H1 (cell line): ENCODE results near the gene TMEM144. TPM values are rescaled to one million over a fixed set of nuclear protein-coding genes. Genes with fewer than 3 reads are reported as not detected.

ENCODE experiments used
- CTCF ChIA-PET: fragments of 300-600 bp; sonication (Branson Sonifier 250); formaldehyde crosslinking; loops from one replicate; lab custom pipeline; 2021; ENCODE audit not compliant: partially characterized antibody; lab: Charles Lee
- POLR2A ChIA-PET: fragments of 300-600 bp; sonication (Branson Sonifier 250); formaldehyde crosslinking; loops from one replicate; lab custom pipeline; 2021; ENCODE audit warnings: inconsistent platforms; ENCODE audit not compliant: partially characterized antibody; lab: Charles Lee
- DNase-seq, 2 experiments: peaks; one replicate each; pipeline versions ENCODE4 v3.0.0 to v3.0.0-alpha.2; 2010 to 2022; ENCODE audit warnings: low spot score in 2 of 2, low read depth in 1 of 2, mixed read lengths in 1 of 2
- FAIRE-seq: peaks from 2 replicates; lab custom pipeline; 2011; peaks lifted over from hg19 to GRCh38; lab: Jason Lieb, UNC
- H2AFZ ChIP-seq: 2 replicates; pipeline ENCODE4 v1.8.1; 2012; ENCODE audit warnings: low read length, inconsistent platforms
- H2AK5ac ChIP-seq: 2 replicates; pipeline ENCODE4 v1.6.1; 2013; ENCODE audit warnings: low read depth, low read length
- H2BK120ac ChIP-seq: replicated peaks from 2 replicates; pipeline ENCODE3; 2013; ENCODE audit warnings: low read depth, low read length, inconsistent platforms
- H2BK12ac ChIP-seq: 2 replicates; pipeline ENCODE4 v1.6.1; 2013; ENCODE audit warnings: low read depth, low read length
- H2BK15ac ChIP-seq: 2 replicates; pipeline ENCODE4 v1.6.1; 2013; ENCODE audit warnings: low read length
- H2BK20ac ChIP-seq: 2 replicates; pipeline ENCODE4 v1.6.1; 2013; ENCODE audit warnings: low read length
- H2BK5ac ChIP-seq: 2 replicates; pipeline ENCODE4 v1.6.1; 2013; ENCODE audit warnings: low read depth, low read length
- H3K14ac ChIP-seq: 2 replicates; pipeline ENCODE4 v1.6.1; 2013; ENCODE audit warnings: inconsistent platforms; ENCODE audit not compliant: insufficient read length
- H3K18ac ChIP-seq: 2 replicates; pipeline ENCODE4 v1.6.1; 2013; ENCODE audit warnings: low read length; ENCODE audit errors: extremely low read depth
- H3K23ac ChIP-seq: 2 replicates; pipeline ENCODE4 v1.6.1; 2013; ENCODE audit warnings: inconsistent platforms; ENCODE audit not compliant: insufficient read length
- H3K23me2 ChIP-seq: 2 replicates; pipeline ENCODE4 v1.6.1; 2013; ENCODE audit warnings: low read depth, low read length
- H3K27ac ChIP-seq: 2 replicates; pipeline ENCODE4 v1.6.1; 2011; ENCODE audit warnings: low read depth, low read length, inconsistent platforms
- H3K27me3 ChIP-seq, 4 experiments: replicated peaks in 1 of 4; 1 replicate in 1 of 4; 2 replicates in 3 of 4; pipeline versions ENCODE4 v1.6.1 to v1.8.1; 2011 to 2013; ENCODE audit warnings: low read length in 3 of 4, mild to moderate bottlenecking in 3 of 4, inconsistent platforms in 2 of 4, mixed read lengths in 2 of 4, moderate library complexity in 1 of 4; ENCODE audit not compliant: control insufficient read depth in 3 of 4, insufficient read depth in 3 of 4; ENCODE audit errors: extremely low read depth in 1 of 4
- H3K36me3 ChIP-seq, 4 experiments: 2 replicates each; pipeline versions ENCODE4 v1.6.1 to v1.8.1; 2011 to 2013; ENCODE audit warnings: mild to moderate bottlenecking in 4 of 4, low read length in 3 of 4, moderate library complexity in 2 of 4, control low read depth in 1 of 4, inconsistent platforms in 1 of 4; ENCODE audit not compliant: insufficient read depth in 4 of 4, control insufficient read depth in 2 of 4
- H3K4ac ChIP-seq: replicated peaks from 2 replicates; pipeline ENCODE3; 2013; ENCODE audit warnings: low read length, low read depth, mixed read lengths, inconsistent platforms; ENCODE audit not compliant: insufficient read length
- H3K4me1 ChIP-seq, 4 experiments: replicated peaks in 1 of 4; 1 replicate in 1 of 4; 2 replicates in 3 of 4; pipeline versions ENCODE4 v1.6.1 to v1.8.1; 2011 to 2013; ENCODE audit warnings: low read length in 3 of 4, inconsistent platforms in 2 of 4, mixed read lengths in 1 of 4; ENCODE audit not compliant: insufficient read depth in 4 of 4, control insufficient read depth in 3 of 4
- H3K4me2 ChIP-seq, 2 experiments: 2 replicates each; pipeline versions ENCODE4 v1.6.1 to v1.8.1; 2011 to 2013; ENCODE audit warnings: low read depth in 2 of 2, low read length in 2 of 2, control low read depth in 1 of 2, inconsistent platforms in 1 of 2, mild to moderate bottlenecking in 1 of 2; ENCODE audit not compliant: insufficient read depth in 1 of 2
- H3K4me3 ChIP-seq, 4 experiments: fragments of 200-600, 300-600 bp in 1 of 4; sonication (generic), shearing (Covaris generic), sonication (Bioruptor Twin) in 1 of 4; 2 replicates each; pipeline versions ENCODE4 v1.5.1 to v1.8.1; 2011 to 2016; ENCODE audit warnings: low read length in 4 of 4, low read depth in 3 of 4, control low read depth in 2 of 4, inconsistent platforms in 2 of 4, mild to moderate bottlenecking in 2 of 4, mixed read lengths in 1 of 4, moderate library complexity in 1 of 4; ENCODE audit not compliant: insufficient read depth in 2 of 4; ENCODE audit errors: extremely low read depth in 1 of 4
- H3K56ac ChIP-seq: replicated peaks from 2 replicates; pipeline ENCODE3; 2013; ENCODE audit warnings: low read depth, mild to moderate bottlenecking, mixed read lengths, low read length, inconsistent platforms; ENCODE audit not compliant: insufficient read length
- H3K79me1 ChIP-seq: 2 replicates; pipeline ENCODE4 v1.6.1; 2013; ENCODE audit warnings: low read depth, low read length, control low read depth
- H3K79me2 ChIP-seq, 2 experiments: 2 replicates each; pipeline versions ENCODE4 v1.6.1 to v1.8.1; 2012 to 2013; ENCODE audit warnings: low read length in 2 of 2, mild to moderate bottlenecking in 2 of 2, inconsistent platforms in 1 of 2; ENCODE audit not compliant: insufficient read depth in 2 of 2, control insufficient read depth in 1 of 2
- H3K9ac ChIP-seq, 4 experiments: replicated peaks in 1 of 4; 1 replicate in 1 of 4; 2 replicates in 3 of 4; pipeline versions ENCODE4 v1.6.1 to v1.8.1; 2011 to 2013; ENCODE audit warnings: low read depth in 3 of 4, low read length in 3 of 4, control low read depth in 2 of 4, mild to moderate bottlenecking in 2 of 4, moderate library complexity in 2 of 4, inconsistent platforms in 1 of 4; ENCODE audit errors: extremely low read depth in 1 of 4
- H3K9me3 ChIP-seq, 2 experiments: 2 replicates each; pipeline versions ENCODE4 v1.6.1 to v1.8.1; 2012 to 2013; ENCODE audit warnings: mild to moderate bottlenecking in 2 of 2, moderate library complexity in 2 of 2, control low read depth in 1 of 2, inconsistent platforms in 1 of 2, low read depth in 1 of 2, low read length in 1 of 2, mixed read lengths in 1 of 2; ENCODE audit not compliant: insufficient read depth in 2 of 2
- H4K20me1 ChIP-seq, 2 experiments: replicated peaks in 1 of 2; 2 replicates each; pipeline versions ENCODE3 to v1.8.1; 2011 to 2013; ENCODE audit warnings: inconsistent platforms in 2 of 2, low read length in 2 of 2, mild to moderate bottlenecking in 1 of 2; ENCODE audit not compliant: insufficient read depth in 2 of 2, control insufficient read depth in 1 of 2
- H4K5ac ChIP-seq: 2 replicates; pipeline ENCODE4 v1.6.1; 2013; ENCODE audit warnings: low read length, low read depth, mixed read lengths, inconsistent platforms; ENCODE audit not compliant: insufficient read length
- H4K8ac ChIP-seq: 2 replicates; pipeline ENCODE4 v1.8.0; 2013; ENCODE audit warnings: mild to moderate bottlenecking, moderate library complexity, low read length, inconsistent platforms; ENCODE audit not compliant: insufficient read depth; ENCODE audit errors: extremely low read depth
- H4K91ac ChIP-seq: replicated peaks from 2 replicates; pipeline ENCODE3; 2013; ENCODE audit warnings: low read length, mixed read lengths, inconsistent platforms; ENCODE audit not compliant: insufficient read length
- JUN ChIP-seq: IDR thresholded peaks from 2 replicates; pipeline ENCODE4 v1.6.1; 2011; ENCODE audit warnings: low read depth, mild to moderate bottlenecking, improper control_type of control experiment, low read length
- KDM1A ChIP-seq: fragments of 200-600, 300-600 bp; sonication (generic); IDR thresholded peaks from 2 replicates; pipeline ENCODE4 v1.7.1; 2016; ENCODE audit warnings: mild to moderate bottlenecking, low read length, borderline replicate concordance
- RAD21 ChIP-seq, 2 experiments: IDR thresholded peaks in 1 of 2; conservative IDR thresholded peaks in 1 of 2; 2 replicates each; pipeline ENCODE4 v1.6.1; 2011; ENCODE audit warnings: low read depth in 2 of 2, low read length in 2 of 2, improper control_type of control experiment in 1 of 2, inconsistent platforms in 1 of 2, mild to moderate bottlenecking in 1 of 2, moderate library complexity in 1 of 2
- TEAD4 ChIP-seq: IDR thresholded peaks from 2 replicates; pipeline ENCODE4 v1.6.1; 2012; ENCODE audit warnings: low read depth, low read length, inconsistent platforms, mixed read lengths
- ZNF274 ChIP-seq: IDR thresholded peaks from 2 replicates; pipeline ENCODE4 v1.7.0; 2012; ENCODE audit warnings: low read length, borderline replicate concordance; ENCODE audit errors: extremely low read depth
- WGBS, 2 experiments: shearing (Covaris generic) in 1 of 2; methylation state at CpG; one replicate each; pipeline versions ENCODE4 v1.1.6 to v1.1.7; 2013 to 2015; ENCODE audit warnings: low lambda C conversion rate in 2 of 2, mixed read lengths in 2 of 2, inconsistent platforms in 1 of 2, low coverage in 1 of 2, missing lambda C conversion rate in 1 of 2; ENCODE audit not compliant: insufficient replicate concordance in 2 of 2, insufficient coverage in 1 of 2, insufficient read length in 1 of 2; ENCODE audit errors: extremely low coverage in 1 of 2, missing lambda C conversion rate in 1 of 2; 5-methylcytosine and 5-hydroxymethylcytosine counted together
- polyA plus RNA-seq, 7 experiments: library from polyadenylated mRNA; depleted of rRNA in 3 of 7; stranded (reverse) in 5 of 7; unstranded in 2 of 7; fragments of >200 nt in 5 of 7; fragments of 200-250 nt in 2 of 7; gene quantifications; 1 replicate in 5 of 7; 2 replicates in 1 of 7; 4 replicates in 1 of 7; pipeline versions ENCODE4 v1.2.1 to v1.2.3, GENCODE V29; 2011 to 2013; ENCODE audit warnings: missing spikeins in 2 of 7, mixed read lengths in 2 of 7
- total RNA-seq: library from RNA; stranded (reverse); fragmentation: NEBNext Ultra II Directional; extraction: Animal tissue kit (Norgen Biotek cat#: 25700); gene quantifications from 2 replicates; pipeline ENCODE4 v1.2.1, GENCODE V29; 2021
- TF ChIP-seq, protein P1 (sequence below), 3 experiments: IDR thresholded peaks; 1 replicate in 2 of 3; 2 replicates in 1 of 3; pipeline versions ENCODE4 v1.5.1 to v1.6.1; 2011; ENCODE audit warnings: low read length in 3 of 3, mild to moderate bottlenecking in 3 of 3, inconsistent platforms in 2 of 3, low read depth in 1 of 3, moderate library complexity in 1 of 3; ENCODE audit not compliant: insufficient read depth in 1 of 3; ENCODE audit errors: control extremely low read depth in 1 of 3

Gene TMEM144
- total and polyA plus RNA-seq, 2 of the 8 experiments (the other 6 are each of a cell fraction or from before 2014, with no cell fraction given) = 1.9 to 2.6 TPM

DNA sequence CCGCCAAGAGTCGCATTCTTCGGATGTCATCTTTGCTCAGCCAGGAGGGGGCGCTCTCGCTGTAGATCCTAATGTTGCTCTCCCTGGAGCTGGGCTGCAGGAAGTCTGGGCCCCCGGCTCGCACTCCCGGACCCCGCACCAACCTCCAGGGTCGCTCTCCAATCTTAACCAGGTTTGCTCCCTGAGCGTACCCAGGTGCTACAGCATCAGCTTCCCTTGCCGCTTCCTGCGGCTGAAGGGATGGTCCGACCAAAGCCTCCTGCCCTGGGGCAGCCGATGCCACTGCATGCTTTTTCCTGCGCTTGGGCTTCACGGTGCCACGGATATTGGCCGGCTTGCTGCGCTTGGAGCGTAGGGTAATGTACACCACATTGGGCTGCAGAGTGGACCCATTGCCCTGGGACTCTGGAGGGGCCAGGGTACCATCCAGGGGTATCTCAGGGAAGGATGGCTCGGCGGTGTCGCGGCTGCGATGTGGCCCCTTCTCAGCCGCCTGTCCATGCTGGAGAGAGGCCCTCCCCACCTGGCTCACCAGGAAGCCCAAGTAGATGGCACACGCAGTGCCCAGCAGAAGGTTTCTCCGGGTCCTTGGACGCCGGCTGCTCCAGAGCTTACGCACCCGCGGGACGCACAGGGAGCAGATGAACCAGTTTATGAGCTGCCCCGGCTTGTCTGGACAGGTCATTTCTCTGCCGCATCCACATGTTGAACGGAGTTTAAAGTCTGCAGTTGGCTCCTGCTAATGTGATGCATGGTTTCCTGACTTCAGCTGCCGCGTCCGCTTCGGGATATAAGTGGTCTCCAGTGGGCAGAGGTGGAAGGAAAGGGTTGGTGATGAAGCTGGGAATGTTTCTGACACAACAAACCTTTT lies 39.4 kb upstream of the TMEM144 start:
- Histone ChIP-seq H3K27me3 (no peaks in the 10 kb centered on the region), H3K18ac (no peak overlapping the region), H4K5ac (no peak overlapping the region), H3K23ac (no peak overlapping the region), H2AK5ac (no peak overlapping the region), H3K27ac (no peak overlapping the region), H3K23me2 (no peaks in the 10 kb centered on the region), H3K9ac (no peak overlapping the region), H3K79me1 (no peaks in the 10 kb centered on the region), H2BK20ac (no peak overlapping the region), H3K4ac (no peak overlapping the region), H4K20me1 (no peaks in the 10 kb centered on the region), H2BK15ac (no peak overlapping the region), H3K9me3 (no peaks in the 10 kb centered on the region), H4K91ac (no peak overlapping the region), H3K4me3 (no peak overlapping the region), H3K36me3 (no peaks in the 10 kb centered on the region), H3K4me1 (no peaks in the 10 kb centered on the region), H3K4me2 (no peak overlapping the region), H3K79me2 (no peaks in the 10 kb centered on the region), H2BK5ac (0 out of 2 replicates have a peak overlapping the region, but pooled peaks have one; percentile 10), H2BK120ac (no peak overlapping the region), H4K8ac (peak overlapping the region; percentile 57), H2AFZ (peak overlapping the region; percentile 70), H2BK12ac (no peak overlapping the region), H3K56ac (no peak overlapping the region), H3K14ac (no peak overlapping the region)
- no peak for FAIRE-seq
- peak in 1 of 2 experiments; percentile 86 for DNase-seq
- CTCF ChIA-PET = interaction anchor here (0.6 to 4.3 kb wide), 49 partner anchors 8 to 656 kb away, joined by 3 to 41 read pairs (median 4); no protein-coding TSS in a partner anchor
- POLR2A ChIA-PET = no interaction called here
- WGBS, 2 experiments = 92% methylated on average over 34 of the region's 42 CpGs; no CpG with 5 or more reads in 1 of the 2 experiments
- TF ChIP-seq JUN = no peak
- TF ChIP-seq KDM1A = peak; percentile 80; the same call in 1 of the 2 replicates
- TF ChIP-seq, protein P1, sequence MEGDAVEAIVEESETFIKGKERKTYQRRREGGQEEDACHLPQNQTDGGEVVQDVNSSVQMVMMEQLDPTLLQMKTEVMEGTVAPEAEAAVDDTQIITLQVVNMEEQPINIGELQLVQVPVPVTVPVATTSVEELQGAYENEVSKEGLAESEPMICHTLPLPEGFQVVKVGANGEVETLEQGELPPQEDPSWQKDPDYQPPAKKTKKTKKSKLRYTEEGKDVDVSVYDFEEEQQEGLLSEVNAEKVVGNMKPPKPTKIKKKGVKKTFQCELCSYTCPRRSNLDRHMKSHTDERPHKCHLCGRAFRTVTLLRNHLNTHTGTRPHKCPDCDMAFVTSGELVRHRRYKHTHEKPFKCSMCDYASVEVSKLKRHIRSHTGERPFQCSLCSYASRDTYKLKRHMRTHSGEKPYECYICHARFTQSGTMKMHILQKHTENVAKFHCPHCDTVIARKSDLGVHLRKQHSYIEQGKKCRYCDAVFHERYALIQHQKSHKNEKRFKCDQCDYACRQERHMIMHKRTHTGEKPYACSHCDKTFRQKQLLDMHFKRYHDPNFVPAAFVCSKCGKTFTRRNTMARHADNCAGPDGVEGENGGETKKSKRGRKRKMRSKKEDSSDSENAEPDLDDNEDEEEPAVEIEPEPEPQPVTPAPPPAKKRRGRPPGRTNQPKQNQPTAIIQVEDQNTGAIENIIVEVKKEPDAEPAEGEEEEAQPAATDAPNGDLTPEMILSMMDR (IDR thresholded peaks at IDR 0.05; ENCODE audit: control extremely low read depth in 1 of 3, insufficient read depth in 1 of 3, low read depth in 1 of 3, low read length in 3 of 3) = peak; percentile 65 to 79 (median 74)
- peak; percentile 87 for TF ChIP-seq TEAD4
- no peak for TF ChIP-seq ZNF274
- peak; percentile 39 to 54; a peak in 3 of 4 replicates for TF ChIP-seq RAD21 (IDR thresholded peaks at IDR 0.05 in 1 of 2, conservative IDR thresholded peaks at IDR 0.05 in 1 of 2; ENCODE audit: low read depth in 2 of 2, low read length in 2 of 2)
